GM19351 (cell line): ENCODE data around the gene CDH6.

Experiments
- ATAC-seq: cut with Tn5 transposase; IDR thresholded peaks from one replicate; pipeline ENCODE4 v1.9.1; 2021; ENCODE audit warnings: mild to moderate bottlenecking, moderate library complexity; ENCODE audit not compliant: unreplicated experiment

The CDH6 gene

DNA sequence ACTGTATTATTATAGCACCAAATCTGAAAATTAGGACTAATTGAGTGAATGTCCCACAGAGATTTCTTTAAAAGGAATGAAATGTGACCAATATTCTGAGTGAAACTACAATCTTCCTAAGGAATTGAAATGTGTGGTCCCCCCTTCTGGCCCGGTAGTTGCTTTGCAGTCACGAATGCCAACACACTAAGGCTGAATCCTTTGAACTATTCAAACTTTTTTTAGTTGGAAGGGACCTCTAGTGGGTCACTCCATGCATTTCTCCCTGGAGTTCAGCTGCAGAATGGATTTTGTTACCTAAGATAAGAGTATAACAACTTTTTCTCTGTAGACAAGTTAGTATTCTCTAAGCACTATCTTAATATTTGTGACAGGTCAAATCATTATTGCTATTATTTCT lies 2.8 kb downstream of the CDH6 start:
- no peak for ATAC-seq

DNA sequence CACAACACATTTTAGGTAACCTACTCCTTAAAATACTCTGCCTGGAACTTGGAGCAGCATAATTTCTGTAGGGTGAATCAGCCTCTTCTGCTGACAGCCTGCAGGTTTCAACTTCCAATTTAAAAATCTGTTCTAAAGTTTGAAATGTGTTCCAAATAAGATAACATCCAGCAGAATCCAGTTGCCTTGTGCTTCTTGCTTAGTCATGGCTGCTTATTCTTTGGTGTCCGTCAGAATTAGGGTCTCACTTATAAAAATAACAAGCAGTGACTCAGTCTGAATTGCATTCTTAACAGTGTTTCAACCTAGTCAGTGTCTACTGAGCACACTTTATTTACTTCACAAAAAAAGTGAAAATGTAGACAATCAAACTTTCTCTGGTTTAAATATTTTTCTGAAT lies 3.7 kb downstream of the CDH6 start:
- no peak for ATAC-seq

DNA sequence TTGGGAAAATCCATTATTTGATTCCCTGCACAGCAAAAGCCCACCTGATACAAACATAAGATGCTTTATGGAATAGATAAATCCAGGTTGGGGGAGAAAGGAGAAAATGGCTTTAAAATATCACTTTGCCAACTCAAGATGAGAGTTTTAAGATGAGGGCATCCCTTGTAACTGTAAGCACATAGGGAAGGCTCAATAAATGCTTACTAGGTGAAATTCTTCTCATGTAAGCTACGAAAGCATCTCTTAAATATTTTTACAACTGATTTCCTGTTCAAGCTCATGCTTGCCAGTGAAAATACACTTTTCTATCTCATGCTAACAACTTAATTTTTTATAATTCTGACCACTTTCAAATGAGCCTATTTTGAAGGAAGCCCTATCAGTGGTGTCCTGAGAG lies 11.5 kb downstream of the CDH6 start:
- no peak for ATAC-seq

DNA sequence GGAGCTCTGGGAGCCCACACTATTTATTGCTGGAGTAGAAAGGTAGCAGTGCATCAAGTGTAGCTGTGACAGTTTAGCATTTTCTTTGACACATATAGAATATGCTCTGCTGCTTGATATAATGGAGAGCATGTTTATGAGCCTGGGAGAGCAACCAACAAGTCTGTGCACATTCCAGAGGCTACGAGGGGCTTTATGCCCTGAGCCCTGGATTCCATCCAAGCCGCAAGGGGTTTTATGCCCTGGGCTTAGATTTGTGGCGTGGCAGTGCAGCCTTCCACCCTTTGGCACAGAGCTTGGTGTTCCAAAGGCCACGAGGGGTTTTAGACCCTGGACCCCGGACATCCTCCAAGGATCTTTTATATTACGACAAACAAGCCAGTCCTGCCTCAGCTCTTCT lies 14.6 kb downstream of the CDH6 start:
- ATAC-seq: no peak

DNA sequence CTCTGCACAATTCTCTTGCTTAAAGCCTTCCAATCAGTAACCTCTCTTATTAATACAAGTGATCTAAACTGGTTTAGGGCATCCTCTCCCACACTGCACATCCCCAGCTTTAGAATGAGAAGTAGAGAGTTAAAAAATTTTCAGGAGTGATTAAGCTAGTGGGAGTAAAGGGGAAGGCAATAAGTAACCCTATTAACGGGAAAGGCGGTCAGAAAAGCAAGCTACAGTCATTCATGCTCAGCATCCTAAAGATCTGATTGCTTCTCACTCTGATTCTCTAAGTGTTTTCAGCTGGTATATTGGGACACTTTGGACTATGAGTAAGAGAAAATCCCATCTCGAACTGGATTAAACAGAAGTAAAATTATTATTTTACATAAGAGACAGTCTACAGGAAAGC lies 15.8 kb downstream of the CDH6 start:
- no peak for ATAC-seq

DNA sequence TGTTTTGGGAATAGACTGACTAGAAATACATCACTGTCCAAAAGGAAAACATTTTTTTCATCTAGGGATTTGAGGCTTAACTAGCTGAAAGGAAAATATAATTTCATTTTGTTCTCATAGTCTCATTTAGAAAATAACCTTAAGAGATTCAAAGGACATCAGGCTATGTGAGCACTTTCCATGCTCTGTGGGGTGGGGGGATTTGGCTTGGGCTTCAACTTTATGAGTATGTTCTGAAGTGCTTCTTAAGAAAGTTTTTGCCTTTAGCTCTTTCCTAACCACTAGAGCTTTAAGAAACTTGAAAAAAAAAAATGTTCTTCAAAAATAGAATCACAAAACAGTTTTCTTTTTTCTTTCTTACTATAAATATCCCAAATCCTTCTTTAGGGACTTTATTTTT lies 17.6 kb downstream of the CDH6 start:
- no peak for ATAC-seq

DNA sequence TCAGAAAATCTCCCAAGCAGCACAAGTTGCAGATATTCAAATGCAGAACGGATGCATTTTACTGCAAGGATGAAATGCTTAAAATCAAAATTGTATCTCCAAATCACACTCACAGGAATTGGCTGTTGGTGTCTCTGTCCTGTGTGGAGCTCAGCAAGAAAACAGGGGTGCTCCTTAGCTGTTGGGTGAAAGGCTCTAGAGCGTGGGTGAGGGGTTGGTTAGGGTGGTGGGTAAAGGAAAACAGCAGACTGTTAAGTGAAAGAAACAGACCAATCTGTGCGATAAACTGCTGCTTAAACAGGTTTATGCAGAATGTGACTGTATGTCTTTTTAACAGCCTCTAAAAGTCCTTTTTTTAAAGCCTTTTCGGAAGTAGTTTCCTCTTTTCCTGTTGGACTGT lies 19.8 kb downstream of the CDH6 start:
- ATAC-seq: no peak

DNA sequence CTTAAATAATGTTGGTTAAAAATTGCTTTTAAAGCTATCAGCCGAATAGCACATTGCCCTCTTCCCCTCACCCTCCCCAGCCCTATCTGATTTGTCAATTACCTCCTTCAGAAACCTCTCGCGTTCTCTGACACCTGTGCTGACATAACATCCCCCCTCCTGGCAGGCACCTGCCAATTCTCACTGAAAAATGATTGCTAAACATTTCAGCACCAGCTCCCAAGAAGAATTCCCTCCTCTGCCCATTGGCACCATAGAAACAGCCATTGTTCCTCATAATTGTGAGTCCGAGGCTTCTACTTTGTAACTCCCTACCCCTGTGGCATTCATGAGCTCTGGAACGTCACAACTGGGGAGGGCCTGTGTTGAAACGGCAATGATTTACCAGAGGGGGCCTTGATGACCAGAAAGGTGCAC lies 20.2 kb downstream of the CDH6 start:
- ATAC-seq: no peak

DNA sequence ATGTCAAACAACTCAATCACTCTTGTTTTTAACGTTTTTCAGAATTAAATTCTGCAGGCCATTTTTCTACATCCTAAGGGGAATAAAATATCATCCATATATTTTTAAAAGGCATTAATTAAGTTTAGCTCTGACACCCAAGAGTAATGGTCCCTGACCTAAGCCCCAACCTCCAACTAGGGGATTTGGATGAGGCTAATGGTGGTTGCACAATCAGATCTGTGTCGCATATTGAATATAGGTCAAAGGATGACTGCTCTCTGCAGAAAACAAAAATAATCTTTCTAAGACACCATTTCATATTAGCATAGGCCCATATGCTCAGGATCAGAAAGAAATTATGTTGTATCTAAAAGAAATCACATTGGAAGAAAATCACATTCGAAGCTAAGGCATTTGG lies 20.7 kb downstream of the CDH6 start:
- no peak for ATAC-seq

DNA sequence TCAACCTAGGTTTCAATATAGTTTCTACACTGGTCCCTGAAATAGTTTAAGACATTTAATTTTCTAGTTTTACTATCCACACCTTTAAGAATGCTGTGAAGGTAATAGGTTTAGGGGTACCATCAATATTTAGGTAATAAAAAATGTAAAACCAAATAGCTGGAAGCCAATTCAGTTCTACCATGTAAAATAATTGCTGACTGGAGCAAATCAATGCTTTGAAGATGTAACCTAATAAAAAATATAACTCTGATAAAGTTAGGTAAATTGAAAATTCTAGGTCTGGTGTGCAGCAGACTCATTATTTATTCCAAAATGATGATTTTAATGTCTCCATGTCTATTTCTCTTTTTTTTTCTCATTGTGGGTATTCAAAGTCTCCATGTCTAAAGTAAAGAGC lies 21.8 kb downstream of the CDH6 start:
- ATAC-seq: no peak

DNA sequence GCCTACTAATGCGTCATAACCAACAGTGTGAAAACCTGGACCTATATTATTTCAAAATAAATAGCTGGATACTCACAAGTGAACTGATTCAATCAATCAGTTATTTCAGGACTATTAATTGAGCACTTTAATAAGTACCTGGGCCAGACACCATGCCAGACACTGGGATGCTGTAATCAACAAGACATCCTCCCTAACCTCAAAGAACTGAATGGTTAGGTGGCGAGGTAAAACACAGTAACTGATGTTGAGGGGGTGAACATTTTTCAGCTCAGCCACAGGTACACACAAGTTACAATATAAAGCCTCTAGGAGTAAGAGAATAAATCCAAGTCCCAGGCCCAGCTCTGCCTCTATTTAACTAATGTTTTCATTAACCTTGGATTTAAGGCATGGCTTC lies 24.0 kb downstream of the CDH6 start:
- no peak for ATAC-seq

DNA sequence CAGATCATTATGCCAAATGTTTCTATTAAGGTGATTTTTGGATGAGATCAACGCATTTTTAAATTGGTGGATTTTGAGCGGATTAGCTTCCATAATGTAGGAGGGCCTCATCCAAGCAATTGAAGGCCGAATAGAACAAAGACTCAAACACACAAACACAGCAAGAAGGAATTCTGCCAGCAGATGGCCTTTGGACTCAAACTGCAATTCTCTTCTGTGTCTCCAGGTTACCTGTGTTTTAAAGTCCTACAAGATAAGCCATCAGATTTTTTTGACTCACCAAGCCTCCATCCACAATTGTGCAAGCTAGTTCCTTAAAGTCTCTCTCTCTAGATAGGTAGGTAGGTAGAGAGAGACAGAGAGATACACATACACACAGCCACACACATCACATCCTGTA lies 25.5 kb downstream of the CDH6 start:
- ATAC-seq: no peak

DNA sequence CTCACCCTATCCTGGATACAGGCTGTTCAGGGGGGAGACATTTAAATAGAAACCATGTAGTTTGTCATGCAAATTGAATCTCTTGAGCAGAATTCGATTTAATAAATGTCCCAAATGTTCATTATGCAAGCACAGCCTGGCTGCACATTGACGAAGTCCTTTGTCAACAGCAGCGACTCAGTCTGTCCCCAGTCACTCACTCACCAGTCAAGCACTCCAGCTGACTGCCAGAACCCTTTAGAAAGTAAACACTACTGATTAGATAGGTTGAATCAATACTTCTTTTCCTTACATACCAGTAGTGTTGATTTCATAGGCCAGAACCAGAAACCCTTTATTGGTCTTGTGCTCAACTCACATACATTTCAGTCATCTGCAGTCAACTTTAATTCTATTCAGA lies 27.5 kb downstream of the CDH6 start:
- no peak for ATAC-seq

DNA sequence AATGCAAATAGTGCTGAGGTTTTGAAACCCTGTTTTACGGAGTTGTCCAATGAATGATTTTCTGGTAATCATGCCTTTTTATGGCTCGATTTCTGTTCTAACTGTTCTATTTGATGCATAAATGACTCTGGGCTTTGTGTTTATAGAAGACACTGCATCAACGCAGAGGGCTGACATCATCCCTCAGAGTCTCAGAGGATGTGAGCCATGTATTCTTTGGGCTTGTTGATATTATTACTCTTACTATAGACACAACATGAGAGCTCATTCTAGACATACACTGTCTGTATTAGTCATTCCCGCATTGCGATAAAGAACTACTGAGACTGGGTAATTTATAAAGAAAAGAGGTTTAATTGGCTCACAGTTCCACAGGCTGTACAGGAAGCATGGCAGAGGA lies 31.6 kb downstream of the CDH6 start:
- ATAC-seq: no peak

DNA sequence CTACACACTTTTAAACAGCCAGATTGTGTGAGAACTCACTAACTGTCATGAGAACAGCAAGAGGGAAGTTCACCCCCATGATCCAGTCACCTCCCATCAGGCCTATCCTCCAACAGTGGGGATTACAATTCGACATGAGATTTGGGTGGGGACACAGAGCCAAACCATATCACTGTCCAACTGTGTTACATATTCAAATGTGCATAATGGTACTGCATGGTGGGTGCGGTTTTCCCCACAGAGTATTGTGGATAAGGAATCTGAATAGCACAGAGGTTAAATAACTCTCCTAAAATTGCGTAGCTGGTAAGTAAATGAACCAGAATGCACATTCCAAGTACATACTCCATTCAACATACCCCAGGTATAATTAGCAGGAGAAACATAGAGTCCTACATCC lies 32.1 kb downstream of the CDH6 start:
- no peak for ATAC-seq

DNA sequence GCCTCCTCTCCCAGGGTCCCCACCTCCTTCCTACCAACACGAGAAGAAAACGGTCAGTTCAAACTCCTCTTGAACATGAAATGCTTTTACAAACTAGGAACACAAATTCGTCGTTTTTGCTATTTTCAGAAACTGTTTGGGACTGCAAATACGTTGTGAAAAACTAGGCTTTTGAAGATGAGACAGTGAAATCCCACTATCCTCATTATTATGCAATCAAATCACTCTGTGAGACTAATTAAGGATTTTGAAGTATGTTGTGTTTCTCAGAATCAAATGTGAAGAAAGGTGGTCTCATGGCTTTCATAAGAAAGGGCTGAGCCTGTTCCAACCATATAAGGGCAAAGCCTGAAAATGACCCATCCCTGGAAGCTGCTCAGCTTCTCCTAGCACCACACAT lies 33.2 kb downstream of the CDH6 start:
- ATAC-seq: no peak

DNA sequence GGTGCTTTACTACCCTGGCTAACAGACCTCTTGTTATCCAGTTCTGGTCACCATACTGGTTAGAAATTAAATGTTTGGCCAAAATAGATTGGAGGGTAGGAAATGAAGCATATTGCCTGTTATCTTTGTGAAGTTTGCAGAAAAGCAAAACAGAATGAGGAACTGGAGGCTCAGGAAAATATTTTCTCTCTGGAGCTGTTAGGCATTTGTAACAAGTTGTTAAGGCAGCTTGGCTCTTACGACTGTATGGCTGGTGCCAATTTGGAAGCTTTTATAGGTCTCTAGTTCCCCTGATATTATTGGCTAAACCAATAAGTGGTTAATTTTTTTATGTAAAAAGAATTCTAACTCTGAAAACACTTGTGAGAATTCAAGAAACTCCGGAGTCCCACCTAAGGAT lies 35.8 kb downstream of the CDH6 start:
- ATAC-seq: no peak

DNA sequence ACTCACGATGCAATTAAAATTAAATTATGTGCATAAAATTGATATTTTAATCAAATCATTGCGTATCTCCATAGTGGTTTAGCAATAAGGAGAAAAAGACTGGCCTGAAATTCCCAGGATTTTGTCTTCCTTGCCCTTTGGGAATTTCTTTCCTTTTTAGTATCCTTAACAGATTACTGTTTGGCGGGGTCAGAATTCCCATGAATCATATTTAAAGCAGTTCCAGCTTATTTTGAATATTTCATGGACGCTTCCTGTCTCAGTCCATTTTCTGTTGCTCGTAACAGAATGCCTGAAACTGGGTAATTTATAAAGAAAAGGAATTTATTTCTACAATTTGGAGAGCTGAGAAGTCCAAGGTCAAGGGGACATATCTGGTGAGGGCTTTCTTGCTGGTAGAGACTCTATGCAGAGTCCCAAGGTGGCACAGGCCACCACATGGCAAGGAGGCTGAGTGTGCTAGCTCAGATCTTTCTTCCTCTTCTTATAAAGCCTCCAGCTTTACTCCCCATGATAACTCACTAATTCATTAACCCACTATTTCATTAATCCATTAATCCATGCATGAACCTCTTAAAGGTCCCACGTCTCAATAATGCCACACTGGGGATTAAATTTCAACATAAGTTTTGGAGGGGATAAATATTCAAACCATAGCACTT lies 37.8 kb downstream of the CDH6 start:
- no peak for ATAC-seq

DNA sequence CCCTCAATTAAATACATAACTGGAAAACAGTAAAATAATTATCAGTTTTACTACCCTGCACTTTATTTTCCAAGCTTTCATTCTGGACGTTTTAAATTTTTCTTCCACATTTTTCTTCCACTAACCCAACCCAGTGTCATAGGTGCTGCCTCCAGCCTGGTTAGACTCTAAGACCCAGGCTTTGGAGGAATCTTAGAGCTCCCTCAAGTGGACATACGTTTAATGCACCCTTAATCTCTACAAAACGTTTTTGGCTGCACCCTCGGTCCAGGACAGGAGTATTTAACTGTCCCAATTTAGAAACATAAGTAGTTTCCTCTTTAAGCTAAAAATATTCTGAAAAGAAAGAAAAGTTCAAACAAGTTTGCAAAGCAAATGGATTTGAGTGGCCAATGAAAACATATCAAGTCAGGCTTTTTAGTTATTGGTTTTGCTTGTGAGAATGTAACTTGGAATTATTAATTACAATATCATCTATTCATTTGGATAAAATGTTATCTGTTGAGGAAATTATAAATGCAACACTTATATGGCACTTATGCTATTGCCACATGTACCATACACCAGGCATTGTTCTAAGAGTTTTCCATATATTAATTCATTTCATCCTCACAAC lies 38.9 kb downstream of the CDH6 start:
- ATAC-seq: peak; percentile 89

DNA sequence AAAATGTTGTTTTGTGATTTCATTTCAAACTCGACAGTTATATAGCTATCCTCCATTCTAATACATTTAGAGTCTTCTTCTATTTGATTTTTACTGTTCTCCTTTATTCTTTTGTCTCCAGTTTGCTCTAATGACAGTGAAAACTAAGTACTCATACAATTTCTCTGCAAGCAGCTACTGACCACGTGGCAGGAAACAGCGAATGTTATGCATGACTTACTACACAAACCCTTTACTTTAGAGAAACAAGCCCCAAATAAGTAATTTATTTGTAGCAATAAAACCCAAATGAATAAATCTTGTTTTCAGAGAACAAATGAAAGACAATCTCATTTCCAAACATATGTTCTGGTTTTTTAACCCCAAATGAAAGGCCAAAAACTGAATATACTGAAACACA lies 41.9 kb downstream of the CDH6 start:
- ATAC-seq: no peak

DNA sequence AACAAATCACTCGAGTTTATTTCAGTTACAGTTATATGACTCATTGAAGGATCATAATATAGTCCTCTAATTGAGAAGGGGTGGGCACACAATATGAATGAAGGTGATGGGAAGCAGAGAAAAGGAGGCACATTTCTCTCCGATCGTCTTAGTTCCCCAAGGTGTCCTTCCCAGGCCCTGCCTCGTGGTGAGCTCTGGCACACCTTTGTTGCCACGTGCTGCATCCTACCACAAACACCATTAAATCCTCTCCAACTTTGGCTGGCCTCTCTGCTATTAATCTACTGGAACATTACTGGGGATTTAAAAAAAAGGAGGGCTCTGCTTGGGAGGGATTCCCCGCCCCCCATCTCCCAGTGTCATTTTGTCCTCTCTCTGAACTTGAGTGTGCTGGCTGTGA lies 42.9 kb downstream of the CDH6 start:
- ATAC-seq: no peak

DNA sequence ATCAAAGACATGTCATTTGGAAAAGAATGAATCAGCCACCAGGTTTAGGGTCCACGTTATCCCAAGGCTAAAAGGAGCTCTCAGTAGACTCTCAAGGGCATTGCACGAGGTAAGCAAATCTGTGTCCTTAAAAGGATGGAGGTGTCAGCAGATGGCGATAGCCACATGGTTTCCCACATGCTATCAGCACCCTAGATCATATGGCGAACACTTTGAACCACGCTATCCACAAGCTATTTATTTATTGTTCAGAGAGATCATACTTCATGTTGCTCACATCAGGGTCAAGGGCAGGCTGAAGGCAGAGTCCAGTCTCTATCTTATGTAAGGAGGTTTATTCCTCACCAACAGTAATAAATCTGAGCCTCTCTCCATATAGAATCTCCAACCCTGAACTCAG lies 43.7 kb downstream of the CDH6 start:
- no peak for ATAC-seq

DNA sequence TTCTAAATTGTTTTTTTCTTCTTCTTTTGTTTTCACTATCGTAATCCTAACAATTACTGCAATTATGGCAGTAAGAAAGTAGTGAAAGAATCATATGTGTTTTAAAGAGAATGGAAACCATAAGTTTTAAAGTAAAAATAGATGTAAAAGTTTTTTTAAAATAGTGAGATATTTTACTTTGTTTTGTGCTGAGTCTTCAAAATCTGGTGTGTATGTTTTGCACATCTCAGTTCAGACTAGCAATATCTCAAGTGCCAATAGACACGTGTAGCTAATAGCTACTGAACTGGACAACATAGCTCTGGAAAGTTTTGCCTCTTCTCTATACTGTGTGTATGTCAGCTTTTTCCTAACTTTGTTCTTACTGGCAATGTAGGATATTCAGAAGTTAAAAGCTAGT lies 45.0 kb downstream of the CDH6 start:
- no peak for ATAC-seq
